SU-DHL-6 (cell line): ENCODE data around the gene ZNF182.
"Not testable (repeated sequence)": the region's sequence is repeated elsewhere in the genome, so short reads cannot be mapped to it uniquely, and the experiment has no call there.

Experiments
- H2AFZ ChIP-seq: fragments of 200-600 bp; sonication (generic); 2 replicates; pipeline ENCODE4 v1.6.1; 2014; ENCODE audit warnings: low read depth, mild to moderate bottlenecking, moderate library complexity, mixed read lengths, antibody characterized with exemption, low read length; ENCODE audit not compliant: severe bottlenecking
- H3F3A ChIP-seq: fragments of 200-600 bp; shearing (Covaris generic); 2 replicates; pipeline ENCODE4 v1.6.0; 2016; ENCODE audit warnings: antibody characterized with exemption, mild to moderate bottlenecking; ENCODE audit not compliant: insufficient read depth
- H3K27ac ChIP-seq: fragments of 200-600 bp; sonication (generic); 2 replicates; pipeline ENCODE4 v1.5.1; 2016; ENCODE audit warnings: low read depth, mild to moderate bottlenecking, low read length, moderate library complexity, mixed read lengths
- H3K27me3 ChIP-seq: fragments of 200-600 bp; sonication (generic), shearing (Covaris generic); 2 replicates; pipeline ENCODE4 v1.6.0; 2014; ENCODE audit warnings: mild to moderate bottlenecking, low read length
- H3K36me3 ChIP-seq: fragments of 200-600 bp; sonication (generic); 2 replicates; pipeline ENCODE4 v1.6.1; 2014; ENCODE audit warnings: mild to moderate bottlenecking, low read length, mixed read lengths
- H3K4me2 ChIP-seq: fragments of 300-600, 200-600 bp; shearing (Covaris generic), sonication (generic); 2 replicates; pipeline ENCODE4 v1.6.0; 2014; ENCODE audit warnings: low read length, low read depth, mild to moderate bottlenecking; ENCODE audit not compliant: poor library complexity, severe bottlenecking
- H3K4me3 ChIP-seq: fragments of 200-600 bp; sonication (generic); 2 replicates; pipeline ENCODE4 v1.5.1; 2014; ENCODE audit warnings: antibody characterized with exemption, low read length, mild to moderate bottlenecking, mixed read lengths; ENCODE audit not compliant: insufficient read depth, poor library complexity, severe bottlenecking
- H3K79me2 ChIP-seq: fragments of 200-600 bp; sonication (generic); 2 replicates; pipeline ENCODE4 v1.6.1; 2014; ENCODE audit warnings: mild to moderate bottlenecking, low read length, moderate library complexity; ENCODE audit not compliant: insufficient read depth
- H3K9ac ChIP-seq: fragments of 200-600 bp; sonication (generic); 2 replicates; pipeline ENCODE4 v1.7.0; 2014; ENCODE audit warnings: mild to moderate bottlenecking, low read length
- H3K9me2 ChIP-seq: fragments of 200-600 bp; sonication (generic); replicated peaks from 2 replicates; pipeline ENCODE4 v1.6.1; 2014; ENCODE audit warnings: low read length; ENCODE audit not compliant: insufficient read depth
- H3K9me3 ChIP-seq: fragments of 200-600 bp; sonication (generic); 2 replicates; pipeline ENCODE4 v1.6.1; 2014; ENCODE audit warnings: low read length, mixed read lengths; ENCODE audit not compliant: insufficient read depth
- H4K20me1 ChIP-seq: fragments of 200-600 bp; sonication (generic); 2 replicates; pipeline ENCODE4 v1.6.1; 2014; ENCODE audit warnings: low read depth, mild to moderate bottlenecking, antibody characterized with exemption, low read length, moderate library complexity, mixed read lengths
- EZH2phosphoT487 ChIP-seq: fragments of 200-600 bp; sonication (generic), shearing (Covaris generic); conservative IDR thresholded peaks from 2 replicates; pipeline ENCODE4 v1.6.1; 2018; ENCODE audit warnings: mild to moderate bottlenecking, antibody characterized with exemption, low read length, moderate library complexity, mixed read lengths
- TF ChIP-seq, protein P1 (sequence below): fragments of 200-600 bp; sonication (generic); IDR thresholded peaks from one replicate; pipeline ENCODE4 v1.5.1; 2017; ENCODE audit warnings: antibody characterized with exemption, mild to moderate bottlenecking, low read length, moderate library complexity; ENCODE audit not compliant: insufficient read depth, poor library complexity, severe bottlenecking

The ZNF182 gene

DNA sequence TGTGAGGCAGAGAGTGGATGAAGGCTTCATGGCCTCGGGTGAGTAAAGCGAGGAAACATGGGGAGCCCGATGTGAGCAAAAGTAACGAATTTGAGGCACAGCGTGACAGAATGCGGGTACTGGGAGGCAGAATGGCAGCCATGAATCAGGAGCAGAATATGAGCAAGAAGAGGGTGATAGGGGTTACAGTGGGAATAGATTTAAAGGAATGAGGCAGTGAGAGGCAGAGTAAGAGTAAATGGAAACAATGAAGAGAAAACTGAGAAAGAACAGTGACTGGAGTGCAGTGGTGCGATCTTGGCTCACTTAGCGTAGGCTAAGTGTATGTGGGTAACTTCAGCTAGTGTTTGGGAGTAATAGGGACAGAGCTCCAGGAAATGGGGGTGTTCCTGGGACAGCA is 2.9 kb upstream of the ZNF182 start, which contains the start of gene SPACA5:
Gene SPACA5 (plus strand): TSS at position 301 of the 400 bp plus-strand sequence. CDS start 815 bp downstream, outside the sequence.
- H3F3A ChIP-seq: not testable (repeated sequence)

DNA sequence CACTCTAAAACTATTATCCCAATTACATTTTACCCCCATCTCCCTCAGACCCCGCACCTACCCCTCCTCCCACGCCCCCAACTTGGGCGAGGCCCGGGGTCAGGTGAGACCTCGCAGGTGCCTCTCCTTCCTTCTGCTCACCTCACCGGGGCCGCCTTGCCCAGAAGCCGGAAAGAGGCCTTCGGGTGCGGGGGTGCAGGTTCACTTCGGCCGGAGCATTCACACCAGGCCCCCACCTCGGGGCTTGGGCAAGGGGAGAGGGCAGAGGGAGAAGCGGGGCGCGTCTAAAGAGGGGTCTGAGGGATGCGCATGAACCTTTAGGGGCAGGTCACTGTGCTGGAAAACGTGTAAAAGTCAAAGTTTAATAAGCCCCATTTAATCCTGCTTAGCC is 427 bp downstream of the ZNF182 start:
- peaks cover 31% of the 10 kb centered on the region for H3K79me2 ChIP-seq
- no peaks in the 10 kb centered on the region for H3K9me3 ChIP-seq
- peak overlapping the region; percentile 84 for H3K9ac ChIP-seq
- H3K36me3 ChIP-seq: no peaks in the 10 kb centered on the region
- no peaks in the 10 kb centered on the region for H3K27me3 ChIP-seq
- no peaks in the 10 kb centered on the region for H4K20me1 ChIP-seq
- H3K27ac ChIP-seq: peak overlapping the region; percentile 75
- H3K9me2 ChIP-seq: no peaks in the 10 kb centered on the region
- no peaks in the 10 kb centered on the region for H3F3A ChIP-seq
- no peak overlapping the region for H2AFZ ChIP-seq
- no peak for TF ChIP-seq EZH2phosphoT487
- TF ChIP-seq, protein P1, sequence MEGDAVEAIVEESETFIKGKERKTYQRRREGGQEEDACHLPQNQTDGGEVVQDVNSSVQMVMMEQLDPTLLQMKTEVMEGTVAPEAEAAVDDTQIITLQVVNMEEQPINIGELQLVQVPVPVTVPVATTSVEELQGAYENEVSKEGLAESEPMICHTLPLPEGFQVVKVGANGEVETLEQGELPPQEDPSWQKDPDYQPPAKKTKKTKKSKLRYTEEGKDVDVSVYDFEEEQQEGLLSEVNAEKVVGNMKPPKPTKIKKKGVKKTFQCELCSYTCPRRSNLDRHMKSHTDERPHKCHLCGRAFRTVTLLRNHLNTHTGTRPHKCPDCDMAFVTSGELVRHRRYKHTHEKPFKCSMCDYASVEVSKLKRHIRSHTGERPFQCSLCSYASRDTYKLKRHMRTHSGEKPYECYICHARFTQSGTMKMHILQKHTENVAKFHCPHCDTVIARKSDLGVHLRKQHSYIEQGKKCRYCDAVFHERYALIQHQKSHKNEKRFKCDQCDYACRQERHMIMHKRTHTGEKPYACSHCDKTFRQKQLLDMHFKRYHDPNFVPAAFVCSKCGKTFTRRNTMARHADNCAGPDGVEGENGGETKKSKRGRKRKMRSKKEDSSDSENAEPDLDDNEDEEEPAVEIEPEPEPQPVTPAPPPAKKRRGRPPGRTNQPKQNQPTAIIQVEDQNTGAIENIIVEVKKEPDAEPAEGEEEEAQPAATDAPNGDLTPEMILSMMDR: no peak
- peak overlapping the region; percentile 70 for H3K4me3 ChIP-seq
- peak overlapping the region; percentile 83 for H3K4me2 ChIP-seq

More for the DNA sequence above, 2.9 kb upstream of the ZNF182 start, which contains the start of gene SPACA5:
- H3K79me2 ChIP-seq: peaks cover 15% of the 10 kb centered on the region
- H4K20me1 ChIP-seq, H3K4me2 ChIP-seq, H3K27me3 ChIP-seq, H3K9me2 ChIP-seq, H3K27ac ChIP-seq, H3K9me3 ChIP-seq, H3K36me3 ChIP-seq, H2AFZ ChIP-seq, H3K4me3 ChIP-seq, H3K9ac ChIP-seq: not testable (repeated sequence)

DNA sequence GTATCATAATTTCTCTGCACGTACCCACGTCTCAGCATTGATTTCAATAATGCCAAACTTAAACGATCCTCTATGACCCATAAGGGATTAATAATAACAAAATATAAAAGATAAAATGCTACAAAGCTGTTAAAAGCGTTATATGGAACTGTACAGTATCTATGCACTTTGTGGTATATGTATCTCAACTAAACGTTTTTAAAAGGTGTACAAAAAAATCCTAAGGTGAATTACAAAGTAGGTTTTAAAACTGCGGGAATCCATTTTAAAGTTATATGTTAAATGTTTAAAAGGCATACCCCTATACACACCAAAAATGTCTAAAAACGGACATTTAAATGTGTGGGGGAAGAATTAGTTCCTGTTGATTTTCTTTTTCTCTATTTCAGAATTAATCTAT is 860 bp downstream of the ZNF182 start:
- H3K9me3 ChIP-seq: no peaks in the 10 kb centered on the region
- H3F3A ChIP-seq: no peaks in the 10 kb centered on the region
- peaks cover 31% of the 10 kb centered on the region for H3K79me2 ChIP-seq
- H3K36me3 ChIP-seq: no peaks in the 10 kb centered on the region
- H2AFZ ChIP-seq: no peak overlapping the region
- H3K27me3 ChIP-seq: no peaks in the 10 kb centered on the region
- peak overlapping the region; percentile 83 for H3K4me2 ChIP-seq
- H4K20me1 ChIP-seq: no peaks in the 10 kb centered on the region
- H3K9ac ChIP-seq: peak overlapping the region; percentile 84
- H3K9me2 ChIP-seq: no peaks in the 10 kb centered on the region
- H3K4me3 ChIP-seq: peak overlapping the region; percentile 70
- peak overlapping the region; percentile 75 for H3K27ac ChIP-seq
- no peak for TF ChIP-seq EZH2phosphoT487
- TF ChIP-seq, protein P1: no peak

DNA sequence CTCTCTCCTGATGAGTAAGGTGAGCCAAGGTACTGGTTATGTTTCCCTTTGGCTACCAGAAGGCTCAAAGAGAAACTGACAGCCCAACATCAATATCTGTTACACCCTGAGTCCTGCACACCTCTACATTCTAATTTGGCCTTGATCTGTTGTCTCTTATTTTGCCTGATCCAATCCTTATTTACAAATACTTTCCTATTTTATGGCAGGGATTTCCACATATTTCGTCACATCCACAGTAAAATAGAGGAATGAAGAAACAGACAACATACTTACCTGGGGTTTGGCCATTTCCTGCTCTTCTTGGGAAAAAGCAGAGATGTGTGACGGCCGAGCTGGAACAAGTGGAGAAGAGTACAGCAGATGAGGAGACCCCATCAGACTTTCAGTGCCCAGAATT is 1.5 kb downstream of the ZNF182 start:
- Histone ChIP-seq H3K9me3 (no peaks in the 10 kb centered on the region), H2AFZ (no peak overlapping the region), H3K9ac (peak overlapping the region; percentile 84), H3K79me2 (peaks cover 31% of the 10 kb centered on the region), H3K9me2 (no peaks in the 10 kb centered on the region), H3K4me3 (no peak overlapping the region), H3F3A (no peaks in the 10 kb centered on the region), H3K27ac (no peak overlapping the region), H4K20me1 (no peaks in the 10 kb centered on the region), H3K27me3 (no peaks in the 10 kb centered on the region), H3K36me3 (no peaks in the 10 kb centered on the region), H3K4me2 (peak overlapping the region; percentile 83)
- TF ChIP-seq, protein P1: no peak
- no peak for TF ChIP-seq EZH2phosphoT487
